ENCODE measurements around the gene B3GALNT1.
A peak's percentile ranks its signal among the peaks of the same experiment; 100 is the strongest.

The B3GALNT1 gene, protein sequence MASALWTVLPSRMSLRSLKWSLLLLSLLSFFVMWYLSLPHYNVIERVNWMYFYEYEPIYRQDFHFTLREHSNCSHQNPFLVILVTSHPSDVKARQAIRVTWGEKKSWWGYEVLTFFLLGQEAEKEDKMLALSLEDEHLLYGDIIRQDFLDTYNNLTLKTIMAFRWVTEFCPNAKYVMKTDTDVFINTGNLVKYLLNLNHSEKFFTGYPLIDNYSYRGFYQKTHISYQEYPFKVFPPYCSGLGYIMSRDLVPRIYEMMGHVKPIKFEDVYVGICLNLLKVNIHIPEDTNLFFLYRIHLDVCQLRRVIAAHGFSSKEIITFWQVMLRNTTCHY

GRCh38 chr3:161104561-161105551 lies at the start of gene B3GALNT1:
Gene B3GALNT1, minus strand, starts transcription at chr3:161105349. Its CDS starts 18,595 bp downstream, at chr3:161086754.
- peak; percentile 7 for DNase-seq (ENCODE audit: low read depth, low spot score)

GRCh38 chr3:161153480-161153879 lies 48.3 kb upstream of the B3GALNT1 start:
- no peak for DNase-seq (ENCODE audit: low read depth, low spot score)

- no peak for DNase-seq (ENCODE audit: low read depth, low spot score)
Observed at GRCh38 chr3:161150001-161150525, 44.9 kb upstream of the B3GALNT1 start.

GRCh38 chr3:161149529-161149928 lies 44.4 kb upstream of the B3GALNT1 start:
- DNase-seq (ENCODE audit: low read depth, low spot score), result no peak

GRCh38 chr3:161148832-161149475 lies 43.8 kb upstream of the B3GALNT1 start:
- no peak for DNase-seq (ENCODE audit: low read depth, low spot score)

DNA sequence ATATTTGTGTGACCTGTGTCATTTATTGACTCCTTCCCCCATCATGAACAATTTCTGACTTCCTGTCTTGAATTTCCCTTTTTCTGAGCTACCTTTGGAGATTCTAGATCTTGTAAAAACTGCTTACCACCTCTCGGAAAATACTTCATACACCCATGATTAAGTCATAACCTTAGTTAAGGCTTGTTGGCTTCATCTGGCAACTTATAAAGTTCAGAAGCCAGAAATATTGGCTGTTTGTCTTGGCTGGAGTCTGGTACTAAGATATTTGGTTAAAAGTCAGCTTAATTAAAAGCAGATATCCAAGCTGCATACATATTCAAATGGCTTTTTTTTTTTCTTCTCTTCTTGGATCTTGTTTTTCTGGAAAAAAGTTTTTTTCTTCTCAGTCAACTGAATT lies 37.3 kb upstream of the B3GALNT1 start:
- no peak for DNase-seq (ENCODE audit: low read depth, low spot score)

DNA sequence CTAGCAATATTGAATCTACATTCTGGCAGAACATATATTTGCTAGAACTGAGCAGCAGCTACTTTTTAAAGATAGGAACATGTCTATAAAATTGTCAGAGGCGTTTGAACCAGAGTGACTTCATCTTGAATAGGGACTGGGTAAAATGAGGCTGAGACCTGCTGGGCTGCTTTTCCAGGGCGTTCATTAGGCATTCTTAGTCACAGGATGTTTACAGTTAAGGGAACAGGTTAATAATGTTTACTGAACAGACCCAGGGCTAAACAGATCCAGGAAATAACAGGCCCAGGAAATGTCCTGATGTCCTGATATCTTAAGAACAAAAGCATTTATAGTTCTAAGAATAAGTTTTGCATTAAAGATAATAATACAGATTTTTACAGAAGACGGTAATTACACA lies 34.5 kb upstream of the B3GALNT1 start:
- no peak for DNase-seq (ENCODE audit: low read depth, low spot score)

DNA sequence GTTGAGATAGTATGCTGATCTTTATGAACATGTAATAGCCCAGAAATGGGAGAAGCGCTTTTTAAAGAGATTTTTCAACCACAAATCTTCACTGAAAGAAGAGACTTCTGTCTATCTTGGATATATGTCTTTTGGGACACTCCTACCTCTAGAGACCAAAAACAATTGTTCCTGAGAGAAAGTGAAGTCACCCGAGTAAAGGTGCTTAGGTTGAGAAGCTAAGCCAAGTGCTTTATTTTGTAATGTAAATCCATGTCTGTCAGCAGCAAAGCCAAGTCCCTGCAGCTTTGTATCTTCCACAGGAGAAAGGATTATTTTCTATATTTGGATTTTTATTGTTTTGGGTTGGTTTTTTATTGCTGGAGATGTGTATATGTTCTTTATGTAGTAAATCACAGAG lies 32.1 kb upstream of the B3GALNT1 start:
- no peak for DNase-seq (ENCODE audit: low read depth, low spot score)

GRCh38 chr3:161132391-161132790 lies 27.2 kb upstream of the B3GALNT1 start:
- DNase-seq (ENCODE audit: low read depth, low spot score), result no peak

- DNase-seq (ENCODE audit: low read depth, low spot score), result no peak
Observed at GRCh38 chr3:161126495-161126894, 21.3 kb upstream of the B3GALNT1 start.

- no peak for DNase-seq (ENCODE audit: low read depth, low spot score)
Observed at GRCh38 chr3:161117646-161118045, 12.5 kb upstream of the B3GALNT1 start.

- no peak for DNase-seq (ENCODE audit: low read depth, low spot score)
Observed at GRCh38 chr3:161108840-161109239, 3.7 kb upstream of the B3GALNT1 start.

- DNase-seq (ENCODE audit: low read depth, low spot score), result no peak
Observed at GRCh38 chr3:161107311-161107710, 2.2 kb upstream of the B3GALNT1 start.

GRCh38 chr3:161103776-161104385 lies 1.3 kb downstream of the B3GALNT1 start:
- no peak for DNase-seq (ENCODE audit: low read depth, low spot score)

- DNase-seq (ENCODE audit: low read depth, low spot score), result no peak
Observed at GRCh38 chr3:161101609-161102008, 3.5 kb downstream of the B3GALNT1 start.

- no peak for DNase-seq (ENCODE audit: low read depth, low spot score)
Observed at GRCh38 chr3:161100994-161101393, 4.2 kb downstream of the B3GALNT1 start.

DNA sequence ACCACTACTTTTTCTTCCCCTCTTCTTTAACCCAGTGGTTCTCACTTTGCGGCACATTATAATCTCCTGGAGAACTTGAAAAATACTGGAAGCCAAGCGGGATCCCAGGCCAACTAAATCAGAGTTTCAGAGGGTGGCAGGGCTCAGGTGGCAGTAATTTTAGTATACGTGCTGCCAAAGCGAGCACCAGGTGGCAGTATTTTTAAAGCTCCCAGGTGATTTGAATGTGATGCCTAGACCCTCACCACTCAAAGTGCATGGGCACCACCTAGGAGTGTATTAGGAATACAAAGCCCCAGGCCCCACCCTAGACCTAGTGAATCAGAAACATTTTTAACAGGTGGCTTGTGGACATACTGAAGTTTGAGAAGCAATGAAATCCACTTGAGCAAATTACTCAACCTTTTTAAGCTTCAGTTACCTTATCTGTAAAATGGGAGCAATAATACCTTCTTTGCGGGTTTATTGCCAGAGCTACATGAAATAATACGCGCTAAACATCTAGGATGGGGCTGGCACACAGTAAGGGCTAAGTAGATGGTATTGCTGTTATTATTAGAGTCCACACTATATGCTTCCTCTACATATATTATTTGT lies 8.3 kb downstream of the B3GALNT1 start:
- no peak for DNase-seq (ENCODE audit: low read depth, low spot score)

- no peak for DNase-seq (ENCODE audit: low read depth, low spot score)
Observed at GRCh38 chr3:161093895-161094294, 11.3 kb downstream of the B3GALNT1 start.

DNA sequence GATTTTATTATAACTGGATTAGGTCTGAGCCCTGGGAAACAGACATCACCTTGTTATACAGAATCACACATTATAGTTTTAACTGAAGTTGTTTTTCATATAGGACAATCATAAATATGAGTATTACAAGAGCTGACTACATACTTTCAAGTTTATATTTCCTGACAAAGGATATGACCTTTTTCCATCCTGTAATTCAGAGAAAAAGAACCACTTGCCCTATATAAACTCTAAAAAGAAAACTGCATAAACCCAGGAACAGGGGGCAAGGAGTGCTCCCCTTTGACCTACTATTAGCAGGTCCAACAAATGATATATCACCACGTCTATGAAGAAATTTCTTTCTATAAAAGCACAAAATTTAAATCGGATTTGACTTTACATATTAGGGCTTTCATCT lies 20.9 kb downstream of the B3GALNT1 start:
- DNase-seq (ENCODE audit: low read depth, low spot score), result no peak

DNA sequence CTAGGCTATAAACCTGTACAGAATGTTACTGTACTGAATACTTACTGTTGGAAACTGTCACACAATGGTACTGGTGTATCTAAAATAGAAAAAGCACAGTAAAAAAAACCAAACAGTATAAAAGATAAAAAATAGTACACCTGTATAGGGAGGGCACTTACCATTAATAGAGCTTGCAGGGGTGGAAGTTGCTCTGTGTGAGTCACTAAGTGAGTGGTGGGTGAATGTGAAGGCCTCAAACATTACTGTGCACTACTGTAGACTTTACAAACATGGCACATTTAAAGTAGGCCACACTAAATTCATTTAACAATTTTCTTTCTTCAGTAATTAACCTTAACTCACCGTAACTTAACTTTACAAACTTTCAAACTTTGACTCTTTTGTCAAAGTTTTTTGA lies 22.0 kb downstream of the B3GALNT1 start:
- no peak for DNase-seq (ENCODE audit: low read depth, low spot score)

GRCh38 chr3:161082063-161082462 lies 23.1 kb downstream of the B3GALNT1 start:
- no peak for DNase-seq (ENCODE audit: low read depth, low spot score)
